ENCODE results near the gene PLXNB2. TPM values are rescaled to one million over a fixed set of nuclear protein-coding genes. Genes with fewer than 3 reads are reported as not detected.
A peak's percentile ranks its signal among the peaks of the same experiment; 100 is the strongest.

Gene PLXNB2
- total and polyA plus RNA-seq, 8 donors = 89.3 to 216 (median 128) TPM

- no peak for TF ChIP-seq CTCF (IDR thresholded peaks at IDR 0.05)
- WGBS, 2 donors = 90 to 93% methylated on average over 18 of the region's 18 CpGs
- Histone ChIP-seq H3K4me1 (no peaks in the 10 kb centered on the region), H3K27ac (no peak overlapping the region), H3K9me3 (no peaks in the 10 kb centered on the region), H3K4me3 (no peak overlapping the region), H3K36me3 (peaks cover 0 to 37% (median 17%) of the 10 kb centered on the region in 3 donors), H3K27me3 (no peaks in the 10 kb centered on the region)
- intact Hi-C loops (cut with DNase I) = no loop called here
- no peak for FAIRE-seq
- ATAC-seq = no peak
- DNase-seq = peak in 1 of 6 donors; percentile 76
Measured at GRCh38 chr22:50226875-50227165, 80.6 kb downstream of the PLXNB2 start.

- Histone ChIP-seq H3K36me3 (peaks cover 0 to 42% (median 22%) of the 10 kb centered on the region in 3 donors), H3K9me3 (no peaks in the 10 kb centered on the region), H3K4me3 (no peak overlapping the region), H3K27ac (no peak overlapping the region), H3K27me3 (no peaks in the 10 kb centered on the region), H3K4me1 (no peaks in the 10 kb centered on the region)
- ATAC-seq (no peak), FAIRE-seq (no peak), DNase-seq (peak in 1 of 6 donors; percentile 34)
- 92% methylated on average over 29 to 31 of the region's 31 CpGs for WGBS, 2 donors
- intact Hi-C loops (cut with DNase I) = no loop called here
- no peak for TF ChIP-seq CTCF (IDR thresholded peaks at IDR 0.05)
Measured at GRCh38 chr22:50226063-50226874, 81.2 kb downstream of the PLXNB2 start.

- no peaks in the 10 kb centered on the region for H3K4me1 ChIP-seq
- TF ChIP-seq CTCF (IDR thresholded peaks at IDR 0.05) = no peak
- no peaks in the 10 kb centered on the region for H3K27me3 ChIP-seq
- H3K36me3 ChIP-seq = peaks cover 0 to 51% (median 22%) of the 10 kb centered on the region in 3 donors
- H3K9me3 ChIP-seq = no peaks in the 10 kb centered on the region
- FAIRE-seq (no peak), DNase-seq (peak in 4 of 6 donors; percentile 33 to 73 (median 54)), ATAC-seq (peak in 3 of 4 donors; percentile 5 to 46 (median 14))
- intact Hi-C loops (cut with DNase I) = no loop called here
- H3K27ac ChIP-seq = no peak overlapping the region
- WGBS, 2 donors = 71 to 72% methylated on average over 20 to 24 of the region's 24 CpGs
- no peak overlapping the region for H3K4me3 ChIP-seq
Measured at GRCh38 chr22:50225200-50225969, 82.1 kb downstream of the PLXNB2 start.

Other genes with a start within 250 kb of the PLXNB2 start
- not detected for gene TTLL8, start 249.3 kb downstream of the PLXNB2 start, total RNA-seq
- not detected for gene TTLL8, start 249.3 kb downstream of the PLXNB2 start, polyA plus RNA-seq
- gene MLC1, start 222.2 kb downstream of the PLXNB2 start, total RNA-seq = under 1 TPM in 2 of 6 donors, not detected in 4; 0.04 to 0.05 TPM
- under 1 TPM; 0.04 to 0.16 TPM for gene MLC1, start 222.2 kb downstream of the PLXNB2 start, polyA plus RNA-seq
- gene MOV10L1, start 217.6 kb downstream of the PLXNB2 start, total RNA-seq = 1 to 10 TPM in 1 of 6 donors, under 1 TPM in 4, not detected in 1; 0.09 to 1.9 (median 0.26) TPM
- under 1 TPM; 0.23 to 0.80 TPM for gene MOV10L1, start 217.6 kb downstream of the PLXNB2 start, polyA plus RNA-seq
- 1 to 10 TPM in 1 of 6 donors, under 1 TPM in 5; 0.31 to 1.2 (median 0.60) TPM for gene PANX2, start 136.9 kb downstream of the PLXNB2 start, total RNA-seq
- gene PANX2, start 136.9 kb downstream of the PLXNB2 start, polyA plus RNA-seq = 1 to 10 TPM in 1 of 2 donors, under 1 TPM in 1; 0.68 to 3.5 TPM
- gene TRABD, start 121.7 kb downstream of the PLXNB2 start, total RNA-seq = 10 to 100 TPM; 25.9 to 64.1 (median 48.6) TPM
- 100 to 1,000 TPM; 104 to 107 TPM for gene TRABD, start 121.7 kb downstream of the PLXNB2 start, polyA plus RNA-seq
- 10 to 100 TPM; 11.6 to 17.8 (median 13.0) TPM for gene SELENOO, start 106.6 kb downstream of the PLXNB2 start, total RNA-seq
- gene SELENOO, start 106.6 kb downstream of the PLXNB2 start, polyA plus RNA-seq = 10 to 100 TPM; 78.2 to 79.8 TPM
- gene TUBGCP6, start 62.6 kb downstream of the PLXNB2 start, total RNA-seq = 10 to 100 TPM; 19.2 to 36.7 (median 26.8) TPM
- gene TUBGCP6, start 62.6 kb downstream of the PLXNB2 start, polyA plus RNA-seq = 100 to 1,000 TPM; 109 to 139 TPM
- gene HDAC10, start 56.4 kb downstream of the PLXNB2 start, total RNA-seq = 10 to 100 TPM; 17.0 to 40.7 (median 19.1) TPM
- 10 to 100 TPM; 67.7 to 78.3 TPM for gene HDAC10, start 56.4 kb downstream of the PLXNB2 start, polyA plus RNA-seq
- gene MAPK12, start 46.0 kb downstream of the PLXNB2 start, total RNA-seq = 1 to 10 TPM in 5 of 6 donors, under 1 TPM in 1; 0.88 to 3.8 (median 1.6) TPM
- 10 to 100 TPM in 1 of 2 donors, 1 to 10 TPM in 1; 6.9 to 19.2 TPM for gene MAPK12, start 46.0 kb downstream of the PLXNB2 start, polyA plus RNA-seq
- gene MAPK11, start 37.3 kb downstream of the PLXNB2 start, total RNA-seq = 1 to 10 TPM; 1.3 to 3.7 (median 2.3) TPM
- 10 to 100 TPM; 13.2 to 22.2 TPM for gene MAPK11, start 37.3 kb downstream of the PLXNB2 start, polyA plus RNA-seq
- 1 to 10 TPM; 4.3 to 9.5 (median 5.4) TPM for gene DENND6B, start 19.4 kb upstream of the PLXNB2 start, total RNA-seq
- gene DENND6B, start 19.4 kb upstream of the PLXNB2 start, polyA plus RNA-seq = 10 to 100 TPM; 20.9 to 25.3 TPM
- gene PPP6R2, start 35.7 kb upstream of the PLXNB2 start, total RNA-seq = 10 to 100 TPM; 21.1 to 28.7 (median 24.6) TPM
- gene PPP6R2, start 35.7 kb upstream of the PLXNB2 start, polyA plus RNA-seq = 10 to 100 TPM; 60.1 to 70.4 TPM
- gene SBF1, start 167.4 kb upstream of the PLXNB2 start, total RNA-seq = 10 to 100 TPM; 36.8 to 76.2 (median 56.1) TPM
- 10 to 100 TPM; 51.8 to 76.5 TPM for gene SBF1, start 167.4 kb upstream of the PLXNB2 start, polyA plus RNA-seq
- 10 to 100 TPM in 1 of 6 donors, 1 to 10 TPM in 5; 4.1 to 44.3 (median 6.4) TPM for gene ADM2, start 173.9 kb upstream of the PLXNB2 start, total RNA-seq
- 1 to 10 TPM; 2.1 to 4.8 TPM for gene ADM2, start 173.9 kb upstream of the PLXNB2 start, polyA plus RNA-seq
- under 1 TPM in 3 of 6 donors, not detected in 3; 0.40 to 0.54 (median 0.50) TPM for gene MIOX, start 179.2 kb upstream of the PLXNB2 start, total RNA-seq
- gene MIOX, start 179.2 kb upstream of the PLXNB2 start, polyA plus RNA-seq = 1 to 10 TPM; 1.5 to 2.9 TPM
- gene LMF2, start 200.1 kb upstream of the PLXNB2 start, total RNA-seq = 100 to 1,000 TPM in 4 of 6 donors, 10 to 100 TPM in 2; 50.3 to 162 (median 122) TPM
- gene LMF2, start 200.1 kb upstream of the PLXNB2 start, polyA plus RNA-seq = 100 to 1,000 TPM; 142 to 175 TPM
- gene NCAPH2, start 200.6 kb upstream of the PLXNB2 start, total RNA-seq = 10 to 100 TPM; 15.9 to 27.1 (median 23.0) TPM
- 10 to 100 TPM; 56.8 to 70.1 TPM for gene NCAPH2, start 200.6 kb upstream of the PLXNB2 start, polyA plus RNA-seq
- 1 to 10 TPM in 5 of 6 donors, not detected in 1; 1.2 to 3.1 (median 1.6) TPM for gene SCO2, start 218.0 kb upstream of the PLXNB2 start, total RNA-seq
- 1 to 10 TPM in 1 of 2 donors, under 1 TPM in 1; 0.65 to 3.8 TPM for gene SCO2, start 218.0 kb upstream of the PLXNB2 start, polyA plus RNA-seq
- gene TYMP, start 222.4 kb upstream of the PLXNB2 start, total RNA-seq = 10 to 100 TPM in 4 of 6 donors, 1 to 10 TPM in 2; 5.8 to 68.6 (median 12.4) TPM
- 10 to 100 TPM; 36.0 to 58.6 TPM for gene TYMP, start 222.4 kb upstream of the PLXNB2 start, polyA plus RNA-seq
- gene KLHDC7B, start 238.3 kb upstream of the PLXNB2 start, total RNA-seq = 1 to 10 TPM in 1 of 6 donors, under 1 TPM in 5; 0.03 to 2.1 (median 0.12) TPM
- gene KLHDC7B, start 238.3 kb upstream of the PLXNB2 start, polyA plus RNA-seq = under 1 TPM in 1 of 2 donors, not detected in 1; 0.15 TPM